Measurements from ENCODE around the gene CLK4. TPM values are rescaled to one million over a fixed set of nuclear protein-coding genes. Genes with fewer than 3 reads are reported as not detected.

The CLK4 gene
- total and polyA plus RNA-seq, 2 experiments from 2014 or later, result 15.3 to 18.1 TPM

GRCh38 chr5:178595750-178596149 is 31.1 kb downstream of the CLK4 start:
- Histone ChIP-seq H3K27me3 (ENCODE audit: insufficient read depth) (no peaks in the 10 kb centered on the region), H3K27ac (ENCODE audit: low read depth) (no peak overlapping the region), H3K4me2 (no peak overlapping the region), H3K4me3 (no peak overlapping the region), H2AFZ (no peak overlapping the region), H3K4me1 (ENCODE audit: insufficient read depth) (no peaks in the 10 kb centered on the region), H4K20me1 (replicated peaks; ENCODE audit: insufficient read depth) (no peaks in the 10 kb centered on the region), H3K9me2 (ENCODE audit: insufficient read depth) (no peaks in the 10 kb centered on the region), H3K79me2 (replicated peaks; ENCODE audit: insufficient read depth) (no peaks in the 10 kb centered on the region), H3K36me3 (ENCODE audit: insufficient read depth) (peaks cover 7% of the 10 kb centered on the region; the same call in 1 of the 2 replicates), H3F3A (replicated peaks; ENCODE audit: low read depth) (no peaks in the 10 kb centered on the region)
- DNase-seq (ENCODE audit: low spot score) (no peak), ATAC-seq (no peak)
- peaks cover 13% of the 10 kb centered on the region for H3K4me1 Mint-ChIP-seq
- H3K27me3 Mint-ChIP-seq (ENCODE audit: insufficient read depth, low read depth, poor library complexity), result peaks cover 7% of the 10 kb centered on the region
- peaks cover 34% of the 10 kb centered on the region for H3K9me3 Mint-ChIP-seq
- no peak overlapping the region for H3K4me3 Mint-ChIP-seq
- no peak for TF ChIP-seq ZNF331 (CRISPR knock-in tag; IDR thresholded peaks at IDR 0.05; ENCODE audit: low read depth)
- no peak for TF ChIP-seq JUNB (IDR thresholded peaks at IDR 0.05; ENCODE audit: unreplicated experiment)
- TF ChIP-seq, protein P1, sequence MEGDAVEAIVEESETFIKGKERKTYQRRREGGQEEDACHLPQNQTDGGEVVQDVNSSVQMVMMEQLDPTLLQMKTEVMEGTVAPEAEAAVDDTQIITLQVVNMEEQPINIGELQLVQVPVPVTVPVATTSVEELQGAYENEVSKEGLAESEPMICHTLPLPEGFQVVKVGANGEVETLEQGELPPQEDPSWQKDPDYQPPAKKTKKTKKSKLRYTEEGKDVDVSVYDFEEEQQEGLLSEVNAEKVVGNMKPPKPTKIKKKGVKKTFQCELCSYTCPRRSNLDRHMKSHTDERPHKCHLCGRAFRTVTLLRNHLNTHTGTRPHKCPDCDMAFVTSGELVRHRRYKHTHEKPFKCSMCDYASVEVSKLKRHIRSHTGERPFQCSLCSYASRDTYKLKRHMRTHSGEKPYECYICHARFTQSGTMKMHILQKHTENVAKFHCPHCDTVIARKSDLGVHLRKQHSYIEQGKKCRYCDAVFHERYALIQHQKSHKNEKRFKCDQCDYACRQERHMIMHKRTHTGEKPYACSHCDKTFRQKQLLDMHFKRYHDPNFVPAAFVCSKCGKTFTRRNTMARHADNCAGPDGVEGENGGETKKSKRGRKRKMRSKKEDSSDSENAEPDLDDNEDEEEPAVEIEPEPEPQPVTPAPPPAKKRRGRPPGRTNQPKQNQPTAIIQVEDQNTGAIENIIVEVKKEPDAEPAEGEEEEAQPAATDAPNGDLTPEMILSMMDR (conservative IDR thresholded peaks at IDR 0.05; ENCODE audit: low read depth in 2 of 2), result no peak
- no peak for TF ChIP-seq NANOG (IDR thresholded peaks at IDR 0.05; ENCODE audit: borderline replicate concordance)
- TF ChIP-seq POLR2AphosphoS5 (IDR thresholded peaks at IDR 0.05; ENCODE audit: low read depth), result no peak
- no peak for TF ChIP-seq CREB1 (CRISPR knock-in tag; IDR thresholded peaks at IDR 0.05; ENCODE audit: low read depth)
- TF ChIP-seq STAT1 (IDR thresholded peaks at IDR 0.05; ENCODE audit: unreplicated experiment), result no peak
- TF ChIP-seq, protein P2, sequence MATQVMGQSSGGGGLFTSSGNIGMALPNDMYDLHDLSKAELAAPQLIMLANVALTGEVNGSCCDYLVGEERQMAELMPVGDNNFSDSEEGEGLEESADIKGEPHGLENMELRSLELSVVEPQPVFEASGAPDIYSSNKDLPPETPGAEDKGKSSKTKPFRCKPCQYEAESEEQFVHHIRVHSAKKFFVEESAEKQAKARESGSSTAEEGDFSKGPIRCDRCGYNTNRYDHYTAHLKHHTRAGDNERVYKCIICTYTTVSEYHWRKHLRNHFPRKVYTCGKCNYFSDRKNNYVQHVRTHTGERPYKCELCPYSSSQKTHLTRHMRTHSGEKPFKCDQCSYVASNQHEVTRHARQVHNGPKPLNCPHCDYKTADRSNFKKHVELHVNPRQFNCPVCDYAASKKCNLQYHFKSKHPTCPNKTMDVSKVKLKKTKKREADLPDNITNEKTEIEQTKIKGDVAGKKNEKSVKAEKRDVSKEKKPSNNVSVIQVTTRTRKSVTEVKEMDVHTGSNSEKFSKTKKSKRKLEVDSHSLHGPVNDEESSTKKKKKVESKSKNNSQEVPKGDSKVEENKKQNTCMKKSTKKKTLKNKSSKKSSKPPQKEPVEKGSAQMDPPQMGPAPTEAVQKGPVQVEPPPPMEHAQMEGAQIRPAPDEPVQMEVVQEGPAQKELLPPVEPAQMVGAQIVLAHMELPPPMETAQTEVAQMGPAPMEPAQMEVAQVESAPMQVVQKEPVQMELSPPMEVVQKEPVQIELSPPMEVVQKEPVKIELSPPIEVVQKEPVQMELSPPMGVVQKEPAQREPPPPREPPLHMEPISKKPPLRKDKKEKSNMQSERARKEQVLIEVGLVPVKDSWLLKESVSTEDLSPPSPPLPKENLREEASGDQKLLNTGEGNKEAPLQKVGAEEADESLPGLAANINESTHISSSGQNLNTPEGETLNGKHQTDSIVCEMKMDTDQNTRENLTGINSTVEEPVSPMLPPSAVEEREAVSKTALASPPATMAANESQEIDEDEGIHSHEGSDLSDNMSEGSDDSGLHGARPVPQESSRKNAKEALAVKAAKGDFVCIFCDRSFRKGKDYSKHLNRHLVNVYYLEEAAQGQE (IDR thresholded peaks at IDR 0.05; ENCODE audit: unreplicated experiment), result no peak
- no peak for TF ChIP-seq ZNF462 (CRISPR knock-in tag; IDR thresholded peaks at IDR 0.05)
- no peak for TF ChIP-seq EZH2 (IDR thresholded peaks at IDR 0.05; ENCODE audit: low read depth, unreplicated experiment)
- no peak for TF ChIP-seq ZNF114 (CRISPR knock-in tag; IDR thresholded peaks at IDR 0.05)
- TF ChIP-seq, protein P3, sequence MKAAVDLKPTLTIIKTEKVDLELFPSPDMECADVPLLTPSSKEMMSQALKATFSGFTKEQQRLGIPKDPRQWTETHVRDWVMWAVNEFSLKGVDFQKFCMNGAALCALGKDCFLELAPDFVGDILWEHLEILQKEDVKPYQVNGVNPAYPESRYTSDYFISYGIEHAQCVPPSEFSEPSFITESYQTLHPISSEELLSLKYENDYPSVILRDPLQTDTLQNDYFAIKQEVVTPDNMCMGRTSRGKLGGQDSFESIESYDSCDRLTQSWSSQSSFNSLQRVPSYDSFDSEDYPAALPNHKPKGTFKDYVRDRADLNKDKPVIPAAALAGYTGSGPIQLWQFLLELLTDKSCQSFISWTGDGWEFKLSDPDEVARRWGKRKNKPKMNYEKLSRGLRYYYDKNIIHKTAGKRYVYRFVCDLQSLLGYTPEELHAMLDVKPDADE (IDR thresholded peaks at IDR 0.05), result no peak
- TF ChIP-seq EZH2phosphoT487 (IDR thresholded peaks at IDR 0.05; ENCODE audit: unreplicated experiment), result no peak
- peaks cover 44% of the 10 kb centered on the region for H3K36me3 Mint-ChIP-seq (ENCODE audit: low read depth)
- no peak overlapping the region for H3K27ac Mint-ChIP-seq

All from GM23338 (cell line).